GM10847 (cell line): ENCODE data around the gene ATOH8.

Source experiments
- POLR2A ChIP-seq: IDR thresholded peaks from 2 replicates; pipeline ENCODE4 v1.6.1; 2011; ENCODE audit not compliant: insufficient read length; ENCODE audit errors: extremely low read depth

Gene ATOH8

DNA sequence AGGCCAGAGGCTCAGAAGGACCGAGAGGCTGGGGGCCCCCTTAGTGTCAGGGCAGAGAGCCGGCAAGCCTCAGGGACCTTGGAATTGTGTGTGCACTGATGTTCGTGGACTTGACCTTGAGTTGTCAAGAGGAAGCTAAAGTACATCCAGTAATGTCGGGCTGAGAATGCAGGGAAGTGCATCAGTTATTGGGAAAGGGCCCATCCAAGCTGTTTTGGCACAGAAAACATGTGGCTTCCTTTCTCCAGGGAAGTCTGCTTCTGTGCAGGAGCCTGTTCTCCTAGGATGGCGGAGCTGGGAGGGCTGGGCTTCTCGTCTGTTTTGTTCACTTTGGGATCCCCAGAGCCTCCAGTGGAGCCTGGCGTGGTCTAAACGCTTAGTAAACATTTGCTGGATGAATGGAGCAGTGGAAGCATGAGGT is 23.7 kb downstream of the ATOH8 start:
- TF ChIP-seq POLR2A: no peak

DNA sequence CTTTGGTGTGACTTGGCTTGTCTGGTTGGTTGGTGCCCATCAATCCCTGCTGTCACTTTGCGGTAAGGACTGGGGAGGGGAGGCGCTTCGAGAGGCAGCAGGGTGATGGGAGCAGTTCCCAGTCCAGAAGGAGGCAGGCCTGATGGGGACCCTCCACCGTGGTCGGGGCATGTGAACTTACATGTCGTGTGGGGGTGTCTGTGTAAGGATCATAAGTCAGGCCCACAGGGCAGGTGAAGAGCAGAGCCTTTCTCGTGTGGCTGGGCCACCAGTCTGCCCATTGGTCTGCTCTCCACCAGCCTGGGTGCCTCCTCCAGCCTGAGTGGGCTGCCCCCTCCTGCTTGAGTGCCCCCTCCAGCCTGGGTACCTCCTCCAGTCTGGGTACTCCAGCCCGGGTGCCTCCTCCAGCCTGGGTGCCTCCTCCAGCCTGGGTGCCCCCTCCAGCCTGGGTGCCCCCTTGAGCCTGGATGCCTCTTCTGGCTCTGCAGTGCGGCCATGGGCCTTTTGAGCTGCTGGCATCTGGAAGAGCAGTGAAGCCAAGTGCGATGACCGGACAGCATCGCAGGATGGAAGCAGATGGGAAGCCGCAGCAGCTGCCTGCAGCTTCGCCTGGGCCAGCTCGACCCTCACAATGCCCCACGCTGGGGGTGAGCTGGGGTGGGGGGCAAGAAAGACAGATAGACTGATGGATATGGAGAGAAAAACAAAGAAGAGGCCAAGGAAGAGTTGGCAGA is 25.0 kb downstream of the ATOH8 start:
- no peak for TF ChIP-seq POLR2A

DNA sequence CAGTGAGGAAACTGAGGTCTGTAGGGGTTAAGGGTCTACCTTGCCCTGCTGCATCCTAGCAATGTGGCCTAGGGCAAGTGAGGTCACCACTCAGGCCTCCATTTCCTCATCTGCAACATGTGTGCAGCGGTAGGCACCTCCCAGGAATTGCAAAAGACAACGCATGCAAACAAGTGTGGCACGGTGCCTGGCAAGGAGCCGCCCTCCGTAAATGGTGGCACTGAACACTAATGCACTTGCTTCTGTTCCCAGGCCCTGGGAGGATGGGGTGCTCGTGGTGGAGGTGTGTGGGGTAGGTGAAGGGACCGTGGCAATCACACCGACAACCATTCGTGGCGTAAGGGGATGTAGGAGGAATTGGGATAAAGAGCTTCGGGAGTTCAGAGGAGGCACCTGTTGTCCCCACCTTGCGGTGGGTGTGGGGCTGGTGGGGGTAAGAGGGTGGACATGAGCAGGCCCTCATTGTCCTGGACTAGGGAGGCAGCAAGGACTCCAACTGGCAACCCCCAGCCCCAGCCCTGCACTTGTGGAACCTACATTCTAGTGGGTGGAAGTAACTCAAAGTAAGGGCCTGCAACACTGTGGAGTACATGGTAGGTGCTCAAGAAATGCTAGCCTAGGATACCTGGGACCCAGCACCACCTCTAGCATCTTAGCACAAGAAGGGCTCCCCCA is 26.0 kb downstream of the ATOH8 start:
- no peak for TF ChIP-seq POLR2A

DNA sequence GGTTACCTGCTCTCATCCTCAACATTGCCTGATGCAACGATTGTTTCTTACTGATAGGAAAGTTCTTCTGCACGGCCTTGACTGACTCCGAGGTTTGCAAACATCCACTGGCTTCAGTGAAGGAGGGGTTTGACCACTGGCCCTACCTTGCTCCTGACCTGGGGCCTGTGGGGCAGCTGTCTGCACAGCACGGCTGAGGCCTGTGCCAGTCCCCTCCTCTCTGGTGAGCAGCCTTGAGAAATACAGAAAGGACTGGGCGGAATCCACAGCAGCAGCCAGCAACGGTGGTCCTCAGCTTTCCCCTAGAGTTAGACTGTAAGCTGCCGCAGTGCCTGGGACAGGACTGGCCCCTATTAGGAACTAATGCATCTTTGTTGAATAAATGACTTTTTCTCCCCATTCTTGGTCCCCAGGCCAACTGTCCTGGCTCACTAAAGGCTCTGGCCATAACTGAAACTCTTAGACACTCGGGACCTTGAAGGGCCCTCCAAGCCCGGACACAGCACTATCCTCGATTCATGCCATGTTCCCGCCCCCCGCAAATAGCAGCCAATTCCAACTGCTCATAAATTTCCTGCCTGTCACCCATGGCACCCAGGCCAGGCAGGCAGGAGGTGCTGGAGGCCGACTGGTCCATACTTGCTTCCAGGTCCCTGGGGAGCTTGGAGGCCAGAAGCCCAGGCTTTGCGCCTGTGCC is 26.7 kb downstream of the ATOH8 start:
- TF ChIP-seq POLR2A: no peak

DNA sequence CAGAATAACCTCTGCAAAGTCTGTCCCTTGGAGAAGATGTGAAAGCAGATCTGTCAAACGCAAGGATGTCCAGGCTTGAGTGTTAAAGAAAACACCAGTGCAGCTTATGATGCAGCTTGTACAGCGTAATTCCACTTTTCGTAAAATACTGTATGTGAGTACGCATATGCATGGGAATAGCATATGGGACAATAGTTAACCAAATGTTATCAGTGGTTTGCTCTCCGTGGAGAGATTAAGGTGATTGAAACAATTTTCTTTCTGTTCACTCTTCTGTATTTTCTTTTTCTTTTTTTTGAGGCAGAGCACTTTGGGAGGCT is 27.2 kb downstream of the ATOH8 start:
- TF ChIP-seq POLR2A: no peak

DNA sequence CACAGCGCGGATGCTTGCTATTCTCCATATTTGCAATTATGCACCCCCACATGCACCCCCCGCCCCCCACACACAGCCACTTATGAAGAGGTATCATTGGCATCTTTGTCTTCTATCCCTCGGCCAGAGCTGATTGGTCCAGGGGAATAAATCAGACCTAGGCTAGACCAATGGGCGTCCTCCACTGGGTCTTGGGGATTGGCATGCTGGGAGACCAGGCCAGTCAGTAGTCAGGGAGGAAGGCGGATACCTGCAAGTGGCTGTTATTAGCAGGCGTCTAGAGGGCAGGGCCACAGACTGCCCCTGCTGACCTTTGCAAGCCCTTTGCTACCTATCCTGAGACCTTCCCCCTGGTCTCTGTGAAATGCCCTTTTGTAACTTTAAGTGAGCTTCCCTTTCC is 30.0 kb downstream of the ATOH8 start:
- TF ChIP-seq POLR2A: no peak

DNA sequence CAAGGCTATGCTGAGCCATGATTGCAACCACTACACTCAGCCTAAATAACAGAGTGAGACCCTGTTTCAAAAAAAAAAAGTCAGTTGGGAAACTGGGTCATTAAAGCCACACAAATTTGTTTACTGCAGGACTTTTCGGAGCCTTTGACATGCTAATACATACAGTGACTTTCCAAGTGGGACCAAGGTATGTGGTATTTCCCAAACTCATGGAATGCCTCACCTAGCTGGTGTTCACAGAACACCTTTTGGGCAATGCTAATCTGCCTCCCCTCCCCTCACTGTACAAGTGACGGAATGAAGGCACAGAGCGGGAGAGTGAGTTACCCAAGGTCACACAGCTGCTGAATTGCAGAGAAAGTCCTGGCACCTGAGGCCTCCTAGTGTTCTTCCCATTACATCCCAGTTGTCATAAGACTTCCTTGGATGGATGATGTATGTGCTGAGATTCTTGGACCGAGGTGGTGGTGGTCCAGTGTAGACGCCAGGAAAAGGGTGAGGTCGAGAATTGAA is 30.7 kb downstream of the ATOH8 start:
- TF ChIP-seq POLR2A: no peak

DNA sequence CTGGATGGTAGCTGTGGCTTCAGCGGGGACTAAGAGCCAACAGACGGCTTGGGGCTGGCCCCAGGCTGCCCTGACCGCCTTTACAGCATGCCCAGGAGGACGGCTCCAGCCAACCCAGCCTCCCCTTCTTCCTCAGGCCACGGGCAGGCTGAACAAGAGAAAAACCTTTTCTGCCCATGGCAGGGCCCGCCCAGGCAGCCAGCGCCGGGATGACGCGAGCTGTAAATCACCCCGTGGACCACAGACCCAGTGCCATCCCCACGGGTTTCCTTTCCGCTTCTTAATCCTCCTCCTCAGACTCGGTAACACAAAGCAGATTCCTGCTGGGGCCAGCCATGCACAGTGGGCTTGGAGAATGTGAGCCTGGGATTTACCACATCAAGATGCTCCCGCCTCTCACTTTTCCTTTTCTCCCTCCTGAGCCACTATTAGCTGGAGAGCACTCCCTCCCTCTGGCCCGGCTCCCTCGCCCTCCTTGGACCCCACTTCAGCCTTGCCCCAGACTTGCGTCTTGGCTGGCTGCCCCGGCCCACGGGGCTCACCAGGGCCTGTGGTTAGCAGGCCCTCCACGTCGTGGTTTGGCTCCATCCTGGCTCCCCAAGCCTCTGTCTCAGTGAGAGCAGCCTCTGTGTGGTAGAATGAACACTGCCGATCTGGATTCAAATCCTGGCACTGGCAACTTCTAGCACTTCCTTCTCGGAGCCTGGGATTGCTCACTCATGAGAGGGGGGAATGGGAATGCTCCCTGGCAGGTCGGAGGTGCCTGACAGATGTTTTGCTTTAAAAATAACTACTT is 31.4 kb downstream of the ATOH8 start:
- no peak for TF ChIP-seq POLR2A

DNA sequence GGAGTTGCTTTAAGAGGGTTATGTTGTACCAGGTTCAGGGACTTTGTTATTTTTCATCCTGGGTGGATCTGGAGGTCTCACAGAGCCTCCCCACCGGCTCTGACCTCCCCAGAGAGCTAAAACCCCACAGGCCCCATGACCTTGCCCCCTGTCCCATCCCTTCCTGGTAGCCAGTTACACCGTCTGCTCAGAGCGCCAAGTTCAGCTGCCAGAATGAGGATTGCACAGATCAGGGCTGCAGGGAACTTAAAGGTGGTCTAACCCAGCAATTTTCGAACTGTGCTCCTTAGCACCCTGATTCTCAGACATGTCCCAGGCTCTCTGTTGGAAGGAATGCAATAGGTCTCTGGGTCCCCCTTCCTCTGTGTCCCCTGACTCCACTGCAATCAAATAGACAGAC is 32.1 kb downstream of the ATOH8 start:
- no peak for TF ChIP-seq POLR2A

DNA sequence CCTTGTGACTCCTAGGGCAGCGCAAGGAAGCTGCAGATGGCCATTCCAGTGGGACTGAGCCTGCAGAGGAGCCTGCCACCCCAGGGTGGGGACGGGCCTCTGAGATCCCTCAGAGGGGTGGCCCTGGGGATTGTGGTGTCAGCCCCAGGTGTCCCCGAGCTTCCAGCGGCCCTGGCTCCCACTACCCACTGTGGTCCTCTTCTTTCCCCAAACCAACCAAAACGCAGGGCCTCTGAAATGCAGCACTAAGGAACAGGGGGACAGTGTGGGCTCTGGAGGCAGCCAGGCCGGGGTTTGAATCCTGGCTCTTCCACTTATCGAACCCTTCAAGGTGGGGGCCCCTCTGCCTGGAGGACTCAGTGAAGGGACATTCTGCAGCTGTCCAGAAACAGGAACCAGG is 32.7 kb downstream of the ATOH8 start:
- no peak for TF ChIP-seq POLR2A

DNA sequence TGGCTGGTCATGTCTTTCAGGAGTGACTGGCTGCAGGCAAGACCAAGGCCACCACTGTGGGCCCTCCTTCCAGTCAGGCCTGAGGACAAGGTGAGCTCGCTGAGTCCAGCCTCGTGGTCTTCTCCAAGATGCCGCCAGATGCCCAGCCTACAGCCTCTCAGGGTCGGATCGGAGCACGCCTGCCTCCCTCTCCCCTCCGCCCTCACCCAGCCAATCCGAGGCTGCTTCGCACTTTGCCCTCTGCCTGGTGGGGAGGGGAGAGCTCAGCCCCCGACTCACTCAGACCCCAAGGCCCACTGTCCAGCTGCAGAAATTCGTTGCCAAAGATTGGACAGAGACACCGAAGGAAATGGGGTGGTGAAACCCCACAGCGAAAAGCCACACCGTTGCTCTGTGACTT is 33.1 kb downstream of the ATOH8 start:
- TF ChIP-seq POLR2A: no peak

DNA sequence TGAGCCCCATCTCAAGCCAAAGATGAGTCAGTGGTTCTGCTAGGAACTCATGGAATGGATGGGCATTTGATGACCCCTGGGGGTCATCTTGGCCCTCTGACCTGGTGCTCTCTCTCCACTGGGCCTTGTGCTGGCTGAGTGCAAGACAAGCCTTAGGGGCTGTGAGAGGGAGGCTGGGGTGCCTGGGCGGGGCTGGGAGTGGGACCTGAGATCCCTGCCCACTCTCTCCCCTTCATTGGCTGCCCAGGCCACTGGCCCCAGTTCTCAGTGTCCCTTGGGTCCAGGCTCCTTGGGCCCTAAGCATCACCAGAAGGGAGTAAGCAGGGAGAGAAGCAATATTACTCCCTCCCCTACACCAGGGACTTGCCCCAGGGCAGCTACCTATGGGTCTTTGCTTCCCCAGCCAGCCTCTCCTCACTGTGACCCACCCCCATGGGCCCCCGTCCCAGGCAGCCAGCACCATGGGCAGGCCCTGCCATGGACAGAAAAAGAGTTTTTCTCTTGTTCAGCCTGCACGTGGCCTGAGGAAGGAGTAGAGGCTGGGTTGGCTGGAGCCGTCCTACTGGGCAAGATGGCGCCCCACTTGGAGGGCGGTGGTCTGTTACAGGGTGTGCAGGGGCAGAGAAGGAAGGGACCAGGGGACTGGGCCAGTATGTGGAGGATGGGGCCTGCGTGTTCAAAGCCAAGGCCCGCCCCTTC is 33.6 kb downstream of the ATOH8 start:
- no peak for TF ChIP-seq POLR2A

DNA sequence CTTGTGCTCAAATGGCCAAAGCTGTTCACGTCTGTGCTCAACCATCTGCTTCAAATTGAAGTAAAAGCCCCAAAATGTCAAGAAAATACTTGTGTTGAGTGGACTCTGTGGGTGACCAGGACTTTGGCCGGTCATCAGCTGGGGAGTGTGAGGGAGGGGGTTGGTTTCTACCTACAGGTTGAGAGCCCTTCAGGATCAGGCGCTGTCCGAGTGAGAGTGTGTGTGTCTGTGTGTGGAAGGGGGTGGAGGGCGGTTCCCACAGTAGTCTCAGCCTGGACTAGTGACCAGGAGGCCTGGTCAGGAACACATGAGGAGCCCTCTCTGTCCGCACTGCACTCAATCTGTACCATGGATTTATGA is 34.2 kb downstream of the ATOH8 start:
- TF ChIP-seq POLR2A: no peak

DNA sequence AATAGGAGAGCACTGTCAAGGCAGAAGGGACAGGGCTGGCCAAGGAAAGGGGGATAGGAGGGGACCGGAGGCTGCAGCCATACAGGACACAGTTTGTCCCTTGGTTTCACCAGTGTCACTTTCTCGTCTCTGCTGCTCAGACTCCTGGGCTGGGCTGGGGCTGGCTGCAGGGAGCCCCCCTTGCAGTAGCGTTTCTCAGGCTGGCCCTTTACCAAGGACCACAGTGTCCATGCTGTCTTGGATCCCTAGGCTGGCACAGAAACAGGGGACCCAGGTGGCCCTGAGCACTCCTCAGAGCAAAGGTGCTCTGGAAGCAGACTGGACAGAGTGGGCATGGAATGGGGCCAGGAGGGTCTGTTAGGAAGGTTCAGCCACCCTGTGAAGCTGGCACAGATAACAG is 34.8 kb downstream of the ATOH8 start:
- TF ChIP-seq POLR2A: no peak

DNA sequence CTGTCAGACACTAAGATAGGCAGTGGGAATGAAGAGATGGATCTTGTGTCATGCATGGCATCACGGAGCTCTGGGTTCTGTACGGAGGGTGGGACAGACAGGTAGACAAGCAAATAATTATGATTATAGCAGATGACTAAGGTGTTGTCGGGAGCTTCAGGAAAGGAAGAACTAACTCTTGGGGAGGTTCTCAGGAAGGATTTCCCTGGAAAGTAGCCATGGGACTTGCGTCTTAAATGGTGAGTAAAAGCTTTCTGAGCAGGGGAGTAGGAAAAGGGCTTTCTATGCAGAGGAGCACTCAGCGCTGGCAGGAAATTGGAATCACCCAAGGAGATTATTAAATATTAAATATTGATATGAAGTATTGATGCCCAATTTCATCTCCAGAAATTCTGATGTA is 35.5 kb downstream of the ATOH8 start:
- no peak for TF ChIP-seq POLR2A
